Measurements from ENCODE around the gene TBC1D22B. TPM values are rescaled to one million over a fixed set of nuclear protein-coding genes. Genes with fewer than 3 reads are reported as not detected.

The TBC1D22B gene
- total and polyA plus RNA-seq, 2 of the 13 experiments (the other 11 are each of a cell fraction or from before 2014, with no cell fraction given), result 9.7 to 12.9 TPM

GRCh38 chr6:37319856-37320480 is 62.4 kb downstream of the TBC1D22B start:
- H3K79me2 ChIP-seq (ENCODE audit: insufficient read depth, low read length), result no peaks in the 10 kb centered on the region
- in situ Hi-C loops (cut with HindIII; ENCODE audit: extremely low pct_ligation_motif_present, low pct_unique_long_range_greater_than_20kb) (no loop called here), intact Hi-C loops (cut with micrococcal nuclease; ENCODE audit: unreplicated experiment) (no loop called here)
- H4K20me1 ChIP-seq (ENCODE audit: insufficient read depth, low read length), result no peaks in the 10 kb centered on the region
- H3K9me3 ChIP-seq (ENCODE audit: low read length), result no peaks in the 10 kb centered on the region
- H3K9ac ChIP-seq (ENCODE audit: insufficient read depth, low read depth, low read length), result no peak overlapping the region
- DNase-seq (ENCODE audit: low spot score) (no peak), FAIRE-seq (no peak), ATAC-seq (no peak)
- H3K4me1 ChIP-seq (ENCODE audit: insufficient read depth, low read length), result peaks cover 23% of the 10 kb centered on the region
- 94% methylated on average over 4 of the region's 4 CpGs for WGBS (ENCODE audit: low lambda C conversion rate)
- no peak overlapping the region for H3K4me3 ChIP-seq (replicated peaks in 1 of 3; ENCODE audit: insufficient read depth in 1 of 3, low read depth in 2 of 3, low read length in 3 of 3)
- H3K27ac ChIP-seq (ENCODE audit: extremely low read length, insufficient read depth, low read length), result peak overlapping the region; percentile 1
- H2AFZ ChIP-seq (ENCODE audit: low read length), result no peak overlapping the region
- ChIA-PET POLR2A (no interaction called here), CTCF (ENCODE audit: low intra/inter-chr PET ratio, low total read pairs) (no interaction called here)
- H3K27me3 ChIP-seq (ENCODE audit: control insufficient read depth in 1 of 2, insufficient read depth in 2 of 2, low read length in 2 of 2), result no peaks in the 10 kb centered on the region
- BruUV-seq (replicated peaks), result no TSS peak
- peaks cover 26 to 62% of the 10 kb centered on the region in 2 experiments for H3K36me3 ChIP-seq (replicated peaks in 1 of 2; ENCODE audit: control insufficient read depth in 1 of 2, insufficient read depth in 2 of 2, low read length in 2 of 2)
- TF ChIP-seq ZNF709 (CRISPR knock-in tag; IDR thresholded peaks at IDR 0.05) (no peak), ZNF607 (CRISPR knock-in tag; IDR thresholded peaks at IDR 0.05; ENCODE audit: borderline replicate concordance) (no peak), TOE1 (CRISPR knock-in tag; IDR thresholded peaks at IDR 0.05) (no peak), PREB (CRISPR knock-in tag; IDR thresholded peaks at IDR 0.05) (no peak), MTF2 (CRISPR knock-in tag; IDR thresholded peaks at IDR 0.05; ENCODE audit: borderline replicate concordance) (no peak), NCOA1 (CRISPR knock-in tag; IDR thresholded peaks at IDR 0.05) (no peak), HOXA9 (CRISPR knock-in tag; IDR thresholded peaks at IDR 0.05; ENCODE audit: borderline replicate concordance) (no peak)
- H3K4me2 ChIP-seq (ENCODE audit: low read depth, low read length), result no peak overlapping the region

- 96% methylated on average over 8 of the region's 8 CpGs for WGBS (ENCODE audit: low lambda C conversion rate)
These were observed 63.1 kb downstream of the TBC1D22B start for GRCh38 chr6:37320646-37321045.

More at GRCh38 chr6:37320646-37321045, 63.1 kb downstream of the TBC1D22B start:
- Histone ChIP-seq H3K9ac (ENCODE audit: insufficient read depth, low read depth, low read length) (no peak overlapping the region), H3K4me1 (ENCODE audit: insufficient read depth, low read length) (peaks cover 30% of the 10 kb centered on the region), H3K9me3 (ENCODE audit: low read length) (no peaks in the 10 kb centered on the region), H3K27ac (ENCODE audit: extremely low read length, insufficient read depth, low read length) (peak overlapping the region; percentile 1), H2AFZ (ENCODE audit: low read length) (no peak overlapping the region), H4K20me1 (ENCODE audit: insufficient read depth, low read length) (no peaks in the 10 kb centered on the region), H3K79me2 (ENCODE audit: insufficient read depth, low read length) (no peaks in the 10 kb centered on the region), H3K27me3 (ENCODE audit: control insufficient read depth in 1 of 2, insufficient read depth in 2 of 2, low read length in 2 of 2) (no peaks in the 10 kb centered on the region), H3K36me3 (replicated peaks in 1 of 2; ENCODE audit: control insufficient read depth in 1 of 2, insufficient read depth in 2 of 2, low read length in 2 of 2) (peaks cover 22 to 55% of the 10 kb centered on the region in 2 experiments), H3K4me2 (ENCODE audit: low read depth, low read length) (no peak overlapping the region), H3K4me3 (replicated peaks in 1 of 3; ENCODE audit: insufficient read depth in 1 of 3, low read depth in 2 of 3, low read length in 3 of 3) (no peak overlapping the region)
- FAIRE-seq, result no peak
- no peak for TF ChIP-seq ZNF549 (CRISPR knock-in tag; IDR thresholded peaks at IDR 0.05)
- TF ChIP-seq ZMYM4 (CRISPR knock-in tag; IDR thresholded peaks at IDR 0.05), result no peak
- TF ChIP-seq MNT (IDR thresholded peaks at IDR 0.05), result no peak
- no peak for TF ChIP-seq CHCHD3 (CRISPR knock-in tag; IDR thresholded peaks at IDR 0.05)
- no peak for TF ChIP-seq ZBTB49 (CRISPR knock-in tag; IDR thresholded peaks at IDR 0.05; ENCODE audit: borderline replicate concordance)
- no TSS peak for BruUV-seq (replicated peaks)
- intact Hi-C loops (cut with micrococcal nuclease; ENCODE audit: unreplicated experiment) (no loop called here), in situ Hi-C loops (cut with HindIII; ENCODE audit: extremely low pct_ligation_motif_present, low pct_unique_long_range_greater_than_20kb) (no loop called here)
- ChIA-PET CTCF (ENCODE audit: low intra/inter-chr PET ratio, low total read pairs) (no interaction called here), POLR2A (no interaction called here)
- ATAC-seq, result no peak
- no peak for DNase-seq (ENCODE audit: low spot score)

Measured in HepG2 (cell line).